Measurements from ENCODE around the gene SPEM3. TPM values are rescaled to one million over a fixed set of nuclear protein-coding genes. Genes with fewer than 3 reads are reported as not detected.

SPEM3 gene
- not detected for total RNA-seq
- not detected for polyA plus RNA-seq
- long read RNA-seq, donor 1: 0 reads
- long read RNA-seq, donor 2: 0 reads
- long read RNA-seq, donor 3: 0 reads
- long read RNA-seq, donor 4: 0 reads
- long read RNA-seq, donor 5: 0 reads

DNA sequence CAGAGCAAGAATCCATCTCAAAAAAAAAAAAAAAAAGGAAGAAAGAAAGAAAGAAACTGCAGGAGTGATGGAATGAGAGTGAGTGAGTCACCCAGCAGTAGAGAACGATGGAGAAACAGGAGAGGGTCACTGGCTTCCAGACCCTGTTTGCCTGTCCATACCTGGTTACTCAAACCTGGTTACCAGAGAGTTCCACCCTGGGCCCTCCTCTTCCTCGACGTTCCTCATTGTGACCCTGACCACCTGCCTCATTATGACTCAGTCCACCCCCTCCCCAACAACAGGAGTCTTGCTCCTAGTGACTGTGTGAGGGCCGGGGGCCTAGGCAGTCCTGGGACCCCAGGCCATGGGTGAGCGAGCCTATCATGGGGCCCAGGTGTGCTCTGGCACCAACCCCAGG, at the start of gene SPEM3:
TSS of gene SPEM3 (plus strand) at position 301 of the 400 bp plus-strand sequence. CDS start at position 347, 46 bp downstream.
- Histone ChIP-seq H3K9ac (ENCODE audit: insufficient read depth in 1 of 2, low read length in 2 of 2) (no peak within 1 kb of the TSS), H3K36me3 (ENCODE audit: control insufficient read depth in 4 of 4, insufficient read depth in 4 of 4, low read length in 4 of 4) (no peaks in the 10 kb centered on the region), H3K4me1 (ENCODE audit: control insufficient read depth in 5 of 5, insufficient read depth in 5 of 5, low read length in 5 of 5) (no peaks in the 10 kb centered on the region), H3K27me3 (ENCODE audit: control insufficient read depth in 3 of 3, insufficient read depth in 3 of 3, low read length in 2 of 3) (no peaks in the 10 kb centered on the region), H3K27ac (ENCODE audit: low read depth in 1 of 2, low read length in 1 of 2) (no peak within 1 kb of the TSS), H3K9me3 (ENCODE audit: control insufficient read depth in 4 of 4, insufficient read depth in 3 of 4, low read length in 3 of 4) (no peaks in the 10 kb centered on the region), H3K4me3 (no peak within 1 kb of the TSS)
- DNase-seq (no peak), ATAC-seq (ENCODE audit: insufficient read depth, low FRiP score) (no peak)
- WGBS, 2 donors: 72 to 80% methylated on average over 5 of the region's 5 CpGs
- TF ChIP-seq CTCF (IDR thresholded peaks at IDR 0.05; ENCODE audit: control extremely low read depth, extremely low read depth): no peak

DNA sequence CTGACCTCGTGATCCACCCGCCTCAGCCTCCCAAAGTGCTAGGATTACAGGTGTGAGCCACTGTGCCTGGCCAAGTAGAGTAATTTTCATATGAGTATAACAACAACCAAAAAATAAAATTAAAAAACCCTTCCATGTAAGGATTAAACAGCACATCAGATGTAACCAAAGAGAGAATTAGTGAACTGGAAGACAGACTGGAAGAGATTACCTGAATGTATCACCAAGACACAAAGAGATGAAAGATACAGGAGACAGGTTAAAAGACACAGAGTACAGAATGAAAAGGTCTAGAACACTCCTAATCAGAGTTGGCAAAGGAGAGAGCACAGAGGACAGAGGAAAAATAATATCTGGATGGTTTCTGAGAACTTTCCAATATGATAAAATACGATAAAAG, 49.5 kb upstream of the SPEM3 start:
- 96 to 98% methylated on average over 3 of the region's 3 CpGs for WGBS, 2 donors

DNA sequence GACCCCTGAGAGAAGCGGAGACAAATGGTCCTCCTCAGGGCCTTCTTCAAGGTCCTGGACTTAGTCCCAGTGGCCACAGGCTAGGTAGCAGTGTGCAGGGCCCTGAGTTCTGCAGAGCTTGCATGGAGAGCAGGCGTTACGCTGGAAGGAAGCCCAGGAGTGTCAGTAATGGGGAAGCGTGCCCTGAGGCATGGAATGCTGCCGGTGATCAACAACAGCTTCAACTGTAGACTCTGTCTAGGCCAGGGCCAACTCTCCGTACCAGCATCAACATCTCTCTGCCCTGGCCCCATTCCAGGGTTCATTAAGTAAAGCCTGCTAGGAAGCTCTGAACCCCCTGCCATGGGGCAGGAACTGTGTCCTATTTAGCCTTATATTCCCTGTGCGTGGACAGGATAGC, 48.3 kb upstream of the SPEM3 start:
- peaks cover 0 to 3% (median 0%) of the 10 kb centered on the region in 4 donors for H3K36me3 ChIP-seq (ENCODE audit: control insufficient read depth in 4 of 4, insufficient read depth in 4 of 4, low read length in 4 of 4)
- WGBS, 2 donors: 36 to 41% methylated on average over 7 of the region's 7 CpGs
- peak overlapping the region in 1 of 2 donors; percentile 65 for H3K27ac ChIP-seq (ENCODE audit: low read depth in 1 of 2, low read length in 1 of 2)
- TF ChIP-seq CTCF (IDR thresholded peaks at IDR 0.05; ENCODE audit: control extremely low read depth, extremely low read depth): no peak
- ATAC-seq (ENCODE audit: insufficient read depth, low FRiP score) (peak; percentile 30), DNase-seq (peak; percentile 86 to 93 (median 89))
- peaks cover 0 to 9% (median 0%) of the 10 kb centered on the region in 3 donors for H3K27me3 ChIP-seq (ENCODE audit: control insufficient read depth in 3 of 3, insufficient read depth in 3 of 3, low read length in 2 of 3)
- H3K9me3 ChIP-seq (ENCODE audit: control insufficient read depth in 4 of 4, insufficient read depth in 3 of 4, low read length in 3 of 4): no peaks in the 10 kb centered on the region
- H3K4me3 ChIP-seq: no peak overlapping the region
- peak overlapping the region in 1 of 2 donors; percentile 0 for H3K9ac ChIP-seq (ENCODE audit: insufficient read depth in 1 of 2, low read length in 2 of 2)
- H3K4me1 ChIP-seq (ENCODE audit: control insufficient read depth in 5 of 5, insufficient read depth in 5 of 5, low read length in 5 of 5): peaks cover 0 to 30% (median 15%) of the 10 kb centered on the region in 5 donors

More for the DNA sequence above, 49.5 kb upstream of the SPEM3 start:
- Histone ChIP-seq H3K4me3 (no peak overlapping the region), H3K27me3 (ENCODE audit: control insufficient read depth in 3 of 3, insufficient read depth in 3 of 3, low read length in 2 of 3) (peaks cover 0 to 9% (median 0%) of the 10 kb centered on the region in 3 donors), H3K27ac (ENCODE audit: low read depth in 1 of 2, low read length in 1 of 2) (no peak overlapping the region), H3K4me1 (ENCODE audit: control insufficient read depth in 5 of 5, insufficient read depth in 5 of 5, low read length in 5 of 5) (peaks cover 0 to 25% (median 10%) of the 10 kb centered on the region in 5 donors), H3K9ac (ENCODE audit: insufficient read depth in 1 of 2, low read length in 2 of 2) (no peak overlapping the region), H3K36me3 (ENCODE audit: control insufficient read depth in 4 of 4, insufficient read depth in 4 of 4, low read length in 4 of 4) (peaks cover 0 to 1% (median 0%) of the 10 kb centered on the region in 4 donors), H3K9me3 (ENCODE audit: control insufficient read depth in 4 of 4, insufficient read depth in 3 of 4, low read length in 3 of 4) (no peaks in the 10 kb centered on the region)
- no peak for TF ChIP-seq CTCF (IDR thresholded peaks at IDR 0.05; ENCODE audit: control extremely low read depth, extremely low read depth)
- DNase-seq (no peak), ATAC-seq (ENCODE audit: insufficient read depth, low FRiP score) (no peak)

Measured in lung (tissue), 16 donors.